IMR-90 (cell line): ENCODE measurements around the gene ZMAT2. TPM values are rescaled to one million over a fixed set of nuclear protein-coding genes. Genes with fewer than 3 reads are reported as not detected.

Source experiments
- ATAC-seq: fragments of 200-7000 bp; cut with Tn5 transposase; 2 replicates; pipeline ENCODE4 v1.9.1; 2020; ENCODE audit warnings: low read depth, mild to moderate bottlenecking, moderate library complexity
- BruUV-seq: library from RNA; stranded (reverse); fragments of 400-500 nt; replicated peaks from 2 replicates; lab custom pipeline; 2021; lab: Mats Ljungman, UMichigan
- CTCF ChIA-PET: fragments of 300-600 bp; formaldehyde crosslinking; extraction: SDS; loops from one replicate; lab custom pipeline; 2021; ENCODE audit warnings: antibody characterized with exemption; lab: Yijun Ruan, JAX
- POLR2A ChIA-PET: fragments of 300-600 bp; sonication (Branson Sonifier 250); formaldehyde crosslinking; loops from one replicate; lab custom pipeline; 2022; ENCODE audit warnings: antibody characterized with exemption; ENCODE audit not compliant: unreplicated experiment; lab: Charles Lee
- DNase-seq: peaks from one replicate; pipeline ENCODE4 v3.0.0; 2013
- H2AFZ ChIP-seq: replicated peaks from 2 replicates; pipeline ENCODE3; 2013; ENCODE audit warnings: low read length, mild to moderate bottlenecking; ENCODE audit not compliant: poor library complexity
- H2AK5ac ChIP-seq: 2 replicates; pipeline ENCODE4 v1.6.1; 2013; ENCODE audit warnings: low read depth, low read length, inconsistent platforms
- H2AK9ac ChIP-seq: replicated peaks from 2 replicates; pipeline ENCODE3; 2013; ENCODE audit warnings: mild to moderate bottlenecking, low read depth, low read length, moderate library complexity; ENCODE audit not compliant: poor library complexity
- H2BK120ac ChIP-seq: 2 replicates; pipeline ENCODE4 v1.6.1; 2013; ENCODE audit warnings: low read depth, low read length, inconsistent platforms
- H2BK15ac ChIP-seq: 3 replicates; pipeline ENCODE4 v1.6.1; 2013; ENCODE audit warnings: low read depth, low read length, inconsistent platforms
- H2BK20ac ChIP-seq: 2 replicates; pipeline ENCODE4 v1.6.1; 2013; ENCODE audit warnings: low read depth, mild to moderate bottlenecking, inconsistent platforms, low read length, moderate library complexity
- H2BK5ac ChIP-seq: 2 replicates; pipeline ENCODE4 v1.6.1; 2013; ENCODE audit warnings: mild to moderate bottlenecking, low read depth, low read length, inconsistent platforms; ENCODE audit not compliant: poor library complexity, severe bottlenecking
- H3K14ac ChIP-seq: replicated peaks from 2 replicates; pipeline ENCODE4 v1.6.1; 2013; ENCODE audit warnings: low read depth, low read length, inconsistent platforms
- H3K18ac ChIP-seq: 2 replicates; pipeline ENCODE4 v1.6.1; 2013; ENCODE audit warnings: low read depth, low read length, control low read depth
- H3K23ac ChIP-seq: 2 replicates; pipeline ENCODE4 v1.6.1; 2013; ENCODE audit warnings: low read depth, low read length, inconsistent platforms
- H3K27ac ChIP-seq: 2 replicates; pipeline ENCODE4 v1.5.1; 2013; ENCODE audit warnings: mild to moderate bottlenecking, control low read depth, low read length; ENCODE audit not compliant: insufficient read depth
- H3K27me3 ChIP-seq: 2 replicates; pipeline ENCODE4 v1.6.1; 2013; ENCODE audit warnings: low read length; ENCODE audit not compliant: control insufficient read depth, insufficient read depth
- H3K36me3 ChIP-seq: 2 replicates; pipeline ENCODE4 v1.6.1; 2013; ENCODE audit warnings: low read length, mixed read lengths; ENCODE audit not compliant: control insufficient read depth, insufficient read depth
- H3K4ac ChIP-seq: 2 replicates; pipeline ENCODE4 v1.6.1; 2013; ENCODE audit warnings: low read depth, low read length, inconsistent platforms
- H3K4me1 ChIP-seq: 2 replicates; pipeline ENCODE4 v1.6.1; 2013; ENCODE audit warnings: low read length, mixed read lengths; ENCODE audit not compliant: control insufficient read depth, insufficient read depth
- H3K4me2 ChIP-seq: 2 replicates; pipeline ENCODE4 v1.6.1; 2013; ENCODE audit warnings: low read depth, mild to moderate bottlenecking, control low read depth, low read length, moderate library complexity
- H3K4me3 ChIP-seq: 2 replicates; pipeline ENCODE4 v1.5.1; 2013; ENCODE audit warnings: low read depth, mild to moderate bottlenecking, control low read depth, low read length, moderate library complexity; ENCODE audit not compliant: insufficient read depth
- H3K56ac ChIP-seq: 2 replicates; pipeline ENCODE4 v1.6.1; 2013; ENCODE audit warnings: low read length, inconsistent platforms; ENCODE audit not compliant: insufficient read depth; ENCODE audit errors: extremely low read depth
- H3K79me1 ChIP-seq, 2 experiments: 2 replicates each; pipeline ENCODE4 v1.6.1; 2013; ENCODE audit warnings: low read length in 2 of 2, inconsistent platforms in 1 of 2, low read depth in 1 of 2
- H3K9ac ChIP-seq: 2 replicates; pipeline ENCODE4 v1.6.1; 2013; ENCODE audit warnings: low read depth, low read length, control low read depth
- H3K9me1 ChIP-seq: 2 replicates; pipeline ENCODE4 v1.6.1; 2013; ENCODE audit warnings: low read length, inconsistent platforms; ENCODE audit not compliant: insufficient read depth
- H3K9me3 ChIP-seq: 2 replicates; pipeline ENCODE4 v1.6.1; 2013; ENCODE audit warnings: low read length; ENCODE audit not compliant: control insufficient read depth, insufficient read depth
- H4K20me1 ChIP-seq: 2 replicates; pipeline ENCODE4 v1.6.1; 2013; ENCODE audit warnings: low read length, inconsistent platforms; ENCODE audit not compliant: insufficient read depth
- H4K5ac ChIP-seq: 2 replicates; pipeline ENCODE4 v1.6.1; 2013; ENCODE audit warnings: mild to moderate bottlenecking, low read depth, low read length, control low read depth
- H4K8ac ChIP-seq, 2 experiments: 2 replicates each; pipeline ENCODE4 v1.6.1; 2013; ENCODE audit warnings: low read depth in 2 of 2, low read length in 2 of 2, control low read depth in 1 of 2, inconsistent platforms in 1 of 2
- H4K91ac ChIP-seq: 2 replicates; pipeline ENCODE4 v1.6.1; 2013; ENCODE audit warnings: low read depth, low read length, inconsistent platforms; ENCODE audit not compliant: insufficient read depth
- BHLHE40 ChIP-seq: fragments of 150-350 bp; IDR thresholded peaks from 2 replicates; pipeline ENCODE4 v1.6.1; 2016; ENCODE audit warnings: mild to moderate bottlenecking, low read depth, low read length
- CEBPB ChIP-seq: IDR thresholded peaks from 2 replicates; pipeline ENCODE4 v1.6.1; 2012; ENCODE audit warnings: low read depth, low read length, improper control_type of control experiment
- MAZ ChIP-seq: IDR thresholded peaks from 2 replicates; pipeline ENCODE4 v1.6.1; 2012; ENCODE audit warnings: low read depth, mild to moderate bottlenecking, low read length, improper control_type of control experiment, moderate library complexity, borderline replicate concordance
- MXI1 ChIP-seq: IDR thresholded peaks from 2 replicates; pipeline ENCODE4 v1.6.1; 2012; ENCODE audit warnings: low read depth, mild to moderate bottlenecking, low read length, moderate library complexity, borderline replicate concordance
- NFE2L2 ChIP-seq: fragments of 150-350 bp; IDR thresholded peaks from 2 replicates; pipeline ENCODE4 v1.6.1; 2016; ENCODE audit warnings: low read depth, mild to moderate bottlenecking, low read length
- POLR2A ChIP-seq: IDR thresholded peaks from 2 replicates; pipeline ENCODE4 v1.6.1; 2012; ENCODE audit warnings: mild to moderate bottlenecking, low read depth, low read length
- RAD21 ChIP-seq: IDR thresholded peaks from 2 replicates; pipeline ENCODE4 v1.6.1; 2012; ENCODE audit warnings: low read length, improper control_type of control experiment
- SMC3 ChIP-seq: fragments of 150-350 bp; IDR thresholded peaks from 2 replicates; pipeline ENCODE4 v1.6.1; 2016; ENCODE audit warnings: low read depth, mild to moderate bottlenecking, antibody characterized with exemption, low read length, moderate library complexity
- WGBS, 2 experiments: methylation state at CpG; one replicate each; pipeline versions ENCODE4 v1.1.5 to v1.1.7; 2013; ENCODE audit warnings: missing lambda C conversion rate in 2 of 2; ENCODE audit not compliant: insufficient read length in 1 of 2; ENCODE audit errors: extremely low coverage in 2 of 2; 5-methylcytosine and 5-hydroxymethylcytosine counted together
- dilution Hi-C: fragments of 300-500 bp; cut with HindIII; formaldehyde crosslinking; loops from one replicate; pipeline ENCODE4 v1.14.3; 2018; ENCODE audit warnings: low sequenced_read_pairs; ENCODE audit not compliant: unreplicated experiment
- in situ Hi-C: fragments of 300-500 bp; cut with MboI; formaldehyde crosslinking; loops from 3 replicates; pipeline ENCODE4 v1.14.3; 2019; ENCODE audit warnings: low sequenced_read_pairs, inconsistent platforms, mixed read lengths
- intact Hi-C: fragments of 100-400 bp; cut with micrococcal nuclease; formaldehyde crosslinking; loops from 2 replicates; pipeline ENCODE4 v1.10.0; 2022
- polyA plus RNA-seq, 3 experiments: library from polyadenylated mRNA; depleted of rRNA; stranded (reverse); fragments of >200 nt; gene quantifications; 2 replicates each; pipeline ENCODE4 v1.2.3, GENCODE V29; 2012; ENCODE audit warnings: low replicate concordance in 1 of 3
- total RNA-seq: library from RNA; depleted of rRNA; stranded (reverse); fragments of >200 nt; gene quantifications from 2 replicates; pipeline ENCODE4 v1.2.3, GENCODE V29; 2012
- TF ChIP-seq, protein P1 (sequence below): fragments of 150-350 bp; IDR thresholded peaks from 2 replicates; pipeline ENCODE4 v1.6.1; 2016; ENCODE audit warnings: low read depth, mild to moderate bottlenecking, low read length, moderate library complexity, borderline replicate concordance
- TF ChIP-seq, protein P2 (sequence below): conservative IDR thresholded peaks from 2 replicates; pipeline ENCODE4 v1.5.1; 2012; ENCODE audit warnings: mild to moderate bottlenecking, low read depth, low read length, improper control_type of control experiment
- TF ChIP-seq, protein P3 (sequence below): fragments of 150-350 bp; IDR thresholded peaks from 2 replicates; pipeline ENCODE4 v1.6.1; 2017; ENCODE audit warnings: mild to moderate bottlenecking, antibody characterized with exemption, low read length, low read depth

ZMAT2 gene
- total and polyA plus RNA-seq, 2 of the 4 experiments (the other 2 are of a cell fraction) = 16.3 to 41.2 TPM

DNA sequence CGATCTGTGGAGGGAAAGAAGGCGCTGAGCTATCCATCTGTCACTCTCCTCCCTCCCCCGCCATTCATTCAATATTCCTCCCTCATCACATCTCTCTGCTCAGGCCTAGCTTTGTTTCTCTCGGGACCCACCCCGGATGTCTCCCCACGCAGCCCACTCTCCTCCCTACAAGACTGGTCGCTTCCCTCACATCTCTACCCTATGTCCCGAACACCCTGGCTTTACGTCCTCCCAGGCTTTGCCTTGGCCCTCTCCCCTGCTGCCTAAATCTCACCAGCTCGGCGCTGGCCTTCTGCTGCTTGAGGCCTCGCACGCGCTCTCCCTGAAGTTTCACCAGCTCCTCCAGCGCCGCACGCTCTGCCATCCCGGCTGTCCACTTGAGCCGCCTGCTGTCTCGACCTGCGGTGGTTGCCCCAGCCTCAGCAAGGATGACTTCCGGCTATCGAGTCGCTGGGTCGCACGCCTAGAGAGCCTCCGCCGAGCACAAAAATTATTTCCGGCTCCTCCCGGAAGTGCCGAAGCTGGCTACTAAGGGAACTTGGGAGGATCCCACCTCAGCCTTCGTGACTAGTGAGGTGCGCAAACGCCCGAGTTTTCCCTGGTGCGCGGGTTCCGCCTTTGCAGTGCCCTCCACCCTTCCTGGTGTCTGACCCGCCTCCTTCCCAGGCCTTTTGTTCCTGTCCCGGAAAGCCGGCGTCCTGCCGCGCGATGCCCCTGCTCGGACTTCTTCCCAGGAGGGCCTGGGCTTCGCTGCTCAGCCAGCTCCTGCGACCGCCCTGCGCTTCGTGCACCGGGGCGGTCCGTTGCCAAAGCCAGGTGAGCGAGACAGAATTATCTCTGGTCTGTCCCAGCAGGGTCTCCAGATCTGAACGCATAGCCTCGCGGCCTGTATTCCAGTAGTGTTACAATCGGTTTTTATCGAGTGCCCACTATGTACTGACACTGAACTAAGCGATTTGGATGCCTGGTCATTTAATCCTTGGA, 9.0 kb upstream of the ZMAT2 start, which contains the start of the genes HARS1 and HARS2:
TSS of gene HARS1 (minus strand) at position 430 of the 984 bp plus-strand sequence. CDS start at position 364, 66 bp downstream.
TSS of gene HARS2 (plus strand) at position 515 of the 984 bp plus-strand sequence. CDS start at position 709, 194 bp downstream.
- no peaks in the 10 kb centered on the region for H4K20me1 ChIP-seq
- H3K79me1 ChIP-seq = peaks cover 46 to 48% of the 10 kb centered on the region in 2 experiments
- BruUV-seq = no TSS peak
- H3K14ac ChIP-seq = peak within 1 kb of the TSS; percentile 97
- peak within 1 kb of the TSS; percentile 43; the same call in 1 of the 2 replicates for H3K18ac ChIP-seq
- ATAC-seq = peak; percentile 95
- peak within 1 kb of the TSS; percentile 83 for H3K4me3 ChIP-seq
- no peaks in the 10 kb centered on the region for H3K9me3 ChIP-seq
- H3K4ac ChIP-seq = peak within 1 kb of the TSS; percentile 96
- ChIA-PET POLR2A (interaction anchor here (0.6 to 0.9 kb wide), 2 partner anchors 9 to 476 kb away, joined by 3 to 4 read pairs; partner anchors contain the start of gene ZMAT2), CTCF (interaction anchor here (0.7 kb wide), 1 partner anchor 29 kb away, joined by 3 read pairs; no protein-coding TSS in a partner anchor)
- H2BK5ac ChIP-seq = peak within 1 kb of the TSS; percentile 77
- H4K8ac ChIP-seq = peak within 1 kb of the TSS; percentile 93 to 98
- H3K9me1 ChIP-seq = no peaks in the 10 kb centered on the region
- H3K56ac ChIP-seq = peak within 1 kb of the TSS; percentile 89
- peak within 1 kb of the TSS; percentile 96 for H3K9ac ChIP-seq
- H2BK120ac ChIP-seq = peak within 1 kb of the TSS; percentile 73; the same call in 1 of the 2 replicates
- in situ Hi-C loops = loop anchor here (25.0 kb wide), 1 partner anchor 896 kb away; no protein-coding TSS in a partner anchor
- H2AK5ac ChIP-seq = peak within 1 kb of the TSS; percentile 71
- peaks cover 26% of the 10 kb centered on the region for H3K36me3 ChIP-seq
- H3K23ac ChIP-seq = peak within 1 kb of the TSS; percentile 94
- DNase-seq = peak; percentile 95
- intact Hi-C loops = loop anchor here (1.0 to 10.0 kb wide), 2 partner anchors 27 to 446 kb away; partner anchors contain the start of gene WDR55
- peaks cover 2% of the 10 kb centered on the region; the same call in 1 of the 2 replicates for H3K4me1 ChIP-seq
- peak within 1 kb of the TSS; percentile 93 for H4K5ac ChIP-seq
- H4K91ac ChIP-seq = peak within 1 kb of the TSS; percentile 91
- peak within 1 kb of the TSS; percentile 98 for H2AFZ ChIP-seq
- peak within 1 kb of the TSS; percentile 46; the same call in 1 of the 3 replicates for H2BK15ac ChIP-seq
- peak within 1 kb of the TSS; percentile 83 for H3K4me2 ChIP-seq
- peak within 1 kb of the TSS; percentile 92 for H3K27ac ChIP-seq
- 0% methylated on average over 36 of the region's 61 CpGs; no CpG with 5 or more reads in 1 of the 2 experiments for WGBS, 2 experiments
- H2AK9ac ChIP-seq = peak within 1 kb of the TSS; percentile 89
- H2BK20ac ChIP-seq = no peak within 1 kb of the TSS
- no peaks in the 10 kb centered on the region for H3K27me3 ChIP-seq
- dilution Hi-C loops = no loop called here
- TF ChIP-seq, protein P1, sequence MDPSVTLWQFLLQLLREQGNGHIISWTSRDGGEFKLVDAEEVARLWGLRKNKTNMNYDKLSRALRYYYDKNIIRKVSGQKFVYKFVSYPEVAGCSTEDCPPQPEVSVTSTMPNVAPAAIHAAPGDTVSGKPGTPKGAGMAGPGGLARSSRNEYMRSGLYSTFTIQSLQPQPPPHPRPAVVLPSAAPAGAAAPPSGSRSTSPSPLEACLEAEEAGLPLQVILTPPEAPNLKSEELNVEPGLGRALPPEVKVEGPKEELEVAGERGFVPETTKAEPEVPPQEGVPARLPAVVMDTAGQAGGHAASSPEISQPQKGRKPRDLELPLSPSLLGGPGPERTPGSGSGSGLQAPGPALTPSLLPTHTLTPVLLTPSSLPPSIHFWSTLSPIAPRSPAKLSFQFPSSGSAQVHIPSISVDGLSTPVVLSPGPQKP = peak; percentile 83; the same call in 1 of the 2 replicates
- TF ChIP-seq POLR2A (peak; percentile 84), CEBPB (no peak), BHLHE40 (peak; percentile 24; the same call in 1 of the 2 replicates), NFE2L2 (no peak), SMC3 (no peak), RAD21 (no peak; the same call in 1 of the 2 replicates), MAZ (peak; percentile 52; the same call in 1 of the 2 replicates), MXI1 (peak; percentile 94)
- TF ChIP-seq, protein P2, sequence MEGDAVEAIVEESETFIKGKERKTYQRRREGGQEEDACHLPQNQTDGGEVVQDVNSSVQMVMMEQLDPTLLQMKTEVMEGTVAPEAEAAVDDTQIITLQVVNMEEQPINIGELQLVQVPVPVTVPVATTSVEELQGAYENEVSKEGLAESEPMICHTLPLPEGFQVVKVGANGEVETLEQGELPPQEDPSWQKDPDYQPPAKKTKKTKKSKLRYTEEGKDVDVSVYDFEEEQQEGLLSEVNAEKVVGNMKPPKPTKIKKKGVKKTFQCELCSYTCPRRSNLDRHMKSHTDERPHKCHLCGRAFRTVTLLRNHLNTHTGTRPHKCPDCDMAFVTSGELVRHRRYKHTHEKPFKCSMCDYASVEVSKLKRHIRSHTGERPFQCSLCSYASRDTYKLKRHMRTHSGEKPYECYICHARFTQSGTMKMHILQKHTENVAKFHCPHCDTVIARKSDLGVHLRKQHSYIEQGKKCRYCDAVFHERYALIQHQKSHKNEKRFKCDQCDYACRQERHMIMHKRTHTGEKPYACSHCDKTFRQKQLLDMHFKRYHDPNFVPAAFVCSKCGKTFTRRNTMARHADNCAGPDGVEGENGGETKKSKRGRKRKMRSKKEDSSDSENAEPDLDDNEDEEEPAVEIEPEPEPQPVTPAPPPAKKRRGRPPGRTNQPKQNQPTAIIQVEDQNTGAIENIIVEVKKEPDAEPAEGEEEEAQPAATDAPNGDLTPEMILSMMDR = 0 out of 2 replicates have a peak, but pooled peaks have one; percentile 5
- TF ChIP-seq, protein P3, sequence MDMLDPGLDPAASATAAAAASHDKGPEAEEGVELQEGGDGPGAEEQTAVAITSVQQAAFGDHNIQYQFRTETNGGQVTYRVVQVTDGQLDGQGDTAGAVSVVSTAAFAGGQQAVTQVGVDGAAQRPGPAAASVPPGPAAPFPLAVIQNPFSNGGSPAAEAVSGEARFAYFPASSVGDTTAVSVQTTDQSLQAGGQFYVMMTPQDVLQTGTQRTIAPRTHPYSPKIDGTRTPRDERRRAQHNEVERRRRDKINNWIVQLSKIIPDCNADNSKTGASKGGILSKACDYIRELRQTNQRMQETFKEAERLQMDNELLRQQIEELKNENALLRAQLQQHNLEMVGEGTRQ = no peak; the same call in 1 of the 2 replicates
